ENCODE results near the gene CD3E. TPM values are rescaled to one million over a fixed set of nuclear protein-coding genes. Genes with fewer than 3 reads are reported as not detected.

The CD3E gene
- total RNA-seq, 1 donor from 2014 or later: not detected

DNA sequence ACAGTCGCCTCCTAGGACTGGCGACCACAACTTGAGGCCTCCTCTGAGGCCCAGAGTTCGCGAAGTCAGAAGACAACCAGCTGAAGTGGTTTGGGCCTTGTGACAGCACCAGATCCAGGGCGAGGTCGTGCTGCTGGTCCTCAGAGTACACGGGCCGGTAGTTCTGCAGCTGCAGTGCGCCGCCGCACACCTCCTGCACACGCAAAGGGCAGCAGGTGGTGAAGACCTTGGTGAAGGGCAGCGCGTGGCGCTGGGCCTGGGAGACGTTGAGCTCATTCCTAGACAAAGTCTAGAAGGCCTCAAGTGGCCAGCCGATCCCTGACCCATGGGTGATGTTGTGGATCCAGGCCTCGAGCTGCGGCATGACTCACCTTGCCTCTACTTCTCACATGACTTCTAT lies 18.2 kb downstream of the CD3E start:
- Mint-ChIP-seq H3K9me3 (peaks cover 7% of the 10 kb centered on the region), H3K27me3 (ENCODE audit: low read depth) (peaks cover 17% of the 10 kb centered on the region), H3K4me3 (no peak overlapping the region), H3K4me1 (no peaks in the 10 kb centered on the region), H3K36me3 (ENCODE audit: low read depth) (no peaks in the 10 kb centered on the region), H3K27ac (ENCODE audit: unreplicated experiment) (no peak overlapping the region)
- TF ChIP-seq, protein P1, sequence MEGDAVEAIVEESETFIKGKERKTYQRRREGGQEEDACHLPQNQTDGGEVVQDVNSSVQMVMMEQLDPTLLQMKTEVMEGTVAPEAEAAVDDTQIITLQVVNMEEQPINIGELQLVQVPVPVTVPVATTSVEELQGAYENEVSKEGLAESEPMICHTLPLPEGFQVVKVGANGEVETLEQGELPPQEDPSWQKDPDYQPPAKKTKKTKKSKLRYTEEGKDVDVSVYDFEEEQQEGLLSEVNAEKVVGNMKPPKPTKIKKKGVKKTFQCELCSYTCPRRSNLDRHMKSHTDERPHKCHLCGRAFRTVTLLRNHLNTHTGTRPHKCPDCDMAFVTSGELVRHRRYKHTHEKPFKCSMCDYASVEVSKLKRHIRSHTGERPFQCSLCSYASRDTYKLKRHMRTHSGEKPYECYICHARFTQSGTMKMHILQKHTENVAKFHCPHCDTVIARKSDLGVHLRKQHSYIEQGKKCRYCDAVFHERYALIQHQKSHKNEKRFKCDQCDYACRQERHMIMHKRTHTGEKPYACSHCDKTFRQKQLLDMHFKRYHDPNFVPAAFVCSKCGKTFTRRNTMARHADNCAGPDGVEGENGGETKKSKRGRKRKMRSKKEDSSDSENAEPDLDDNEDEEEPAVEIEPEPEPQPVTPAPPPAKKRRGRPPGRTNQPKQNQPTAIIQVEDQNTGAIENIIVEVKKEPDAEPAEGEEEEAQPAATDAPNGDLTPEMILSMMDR (conservative IDR thresholded peaks at IDR 0.05): no peak
- DNase-seq (ENCODE audit: low read depth, low spot score): no peak

DNA sequence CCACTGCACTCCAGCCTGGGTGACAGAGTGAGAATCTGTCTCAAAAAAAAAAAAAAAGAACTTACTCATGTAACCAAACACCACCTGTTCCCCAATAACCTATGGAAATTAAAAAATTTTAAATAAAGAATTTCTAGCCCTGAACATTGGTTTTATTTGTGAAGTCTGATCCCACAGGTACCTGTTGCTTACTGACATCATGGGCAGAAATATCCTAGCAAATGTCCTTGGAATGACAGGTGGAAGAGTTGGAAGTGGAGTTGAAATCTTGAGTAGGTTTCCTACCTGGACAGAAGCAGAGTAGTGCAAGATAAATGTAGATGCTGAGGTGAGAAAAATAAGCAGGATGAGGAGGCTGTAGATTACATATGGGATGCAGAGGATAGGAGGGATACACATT lies 20.8 kb downstream of the CD3E start:
- no peaks in the 10 kb centered on the region for H3K36me3 Mint-ChIP-seq (ENCODE audit: low read depth)
- no peaks in the 10 kb centered on the region for H3K4me1 Mint-ChIP-seq
- peaks cover 27% of the 10 kb centered on the region for H3K27me3 Mint-ChIP-seq (ENCODE audit: low read depth)
- no peak overlapping the region for H3K27ac Mint-ChIP-seq (ENCODE audit: unreplicated experiment)
- no peak for DNase-seq (ENCODE audit: low read depth, low spot score)
- H3K4me3 Mint-ChIP-seq: no peak overlapping the region
- H3K9me3 Mint-ChIP-seq: peaks cover 3% of the 10 kb centered on the region
- TF ChIP-seq, protein P1 (conservative IDR thresholded peaks at IDR 0.05): no peak

DNA sequence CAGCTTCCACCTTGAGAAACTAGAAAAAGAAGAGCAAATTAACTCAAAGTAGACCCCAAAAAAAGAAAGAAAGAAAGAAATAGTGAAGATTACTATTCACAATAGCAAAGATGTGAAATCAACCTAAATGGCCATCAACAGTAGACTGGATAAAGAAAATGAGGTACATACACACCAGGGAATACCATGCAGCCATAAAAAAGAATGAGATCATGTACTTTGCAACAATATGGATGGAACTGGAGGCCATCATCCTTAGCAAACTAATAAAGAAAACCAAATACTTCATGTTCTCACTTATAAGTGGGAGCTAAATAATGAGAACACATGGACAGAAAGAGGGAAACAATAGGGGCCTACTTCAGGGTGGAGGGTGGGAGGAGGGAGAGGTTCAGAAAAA lies 24.2 kb downstream of the CD3E start:
- DNase-seq (ENCODE audit: low read depth, low spot score): no peak
- Mint-ChIP-seq H3K27me3 (ENCODE audit: low read depth) (peaks cover 31% of the 10 kb centered on the region), H3K4me3 (no peak overlapping the region), H3K27ac (ENCODE audit: unreplicated experiment) (no peak overlapping the region), H3K4me1 (no peaks in the 10 kb centered on the region), H3K36me3 (ENCODE audit: low read depth) (no peaks in the 10 kb centered on the region), H3K9me3 (no peaks in the 10 kb centered on the region)
- TF ChIP-seq, protein P1 (conservative IDR thresholded peaks at IDR 0.05): no peak

DNA sequence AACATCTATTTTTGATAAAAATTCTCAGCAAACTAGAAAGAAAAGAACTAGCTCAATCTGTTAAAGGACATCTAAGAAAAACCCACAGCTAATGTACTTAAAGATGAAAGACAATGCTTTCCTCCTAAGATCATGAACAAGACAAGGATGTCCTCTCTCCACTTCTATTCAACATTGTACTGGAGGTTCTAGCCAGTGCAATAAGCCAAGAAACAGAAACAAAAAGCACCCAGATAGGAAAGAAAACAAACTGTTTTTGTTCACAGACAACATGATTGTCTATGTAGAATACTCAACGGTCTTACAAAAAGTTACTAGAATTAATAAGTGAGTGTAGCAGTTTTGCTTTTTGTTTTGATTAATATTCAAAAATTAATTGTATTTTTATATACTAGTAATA lies 30.2 kb downstream of the CD3E start:
- Mint-ChIP-seq H3K4me3 (no peak overlapping the region), H3K36me3 (ENCODE audit: low read depth) (no peaks in the 10 kb centered on the region), H3K9me3 (no peaks in the 10 kb centered on the region), H3K4me1 (no peaks in the 10 kb centered on the region), H3K27ac (ENCODE audit: unreplicated experiment) (no peak overlapping the region), H3K27me3 (ENCODE audit: low read depth) (peaks cover 30% of the 10 kb centered on the region)
- DNase-seq (ENCODE audit: low read depth, low spot score): no peak
- TF ChIP-seq, protein P1 (conservative IDR thresholded peaks at IDR 0.05): no peak

DNA sequence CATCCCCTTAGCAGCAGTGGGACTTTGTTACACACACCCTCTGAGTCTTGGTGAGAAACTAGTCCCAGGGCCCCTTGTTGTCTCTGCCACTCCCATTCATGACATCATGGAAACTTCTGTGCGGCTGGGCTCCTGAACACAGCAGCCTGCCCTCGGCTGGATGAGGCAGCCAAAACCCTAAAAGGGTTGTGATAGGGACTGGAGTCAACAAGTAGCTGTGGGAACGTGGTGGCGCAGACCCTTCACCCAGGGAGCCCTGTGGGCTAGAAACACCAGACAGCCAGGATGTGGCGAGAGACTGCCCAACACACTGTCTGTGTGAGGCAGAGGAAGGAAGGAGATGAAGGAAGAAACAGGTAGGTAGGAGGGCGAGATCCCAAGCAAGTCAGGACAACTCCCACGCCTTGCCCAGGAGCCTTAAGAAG lies 34.1 kb downstream of the CD3E start:
- Mint-ChIP-seq H3K27ac (ENCODE audit: unreplicated experiment) (no peak overlapping the region), H3K27me3 (ENCODE audit: low read depth) (peaks cover 49% of the 10 kb centered on the region)

More for the DNA sequence above, 34.1 kb downstream of the CD3E start:
- H3K36me3 Mint-ChIP-seq (ENCODE audit: low read depth): no peaks in the 10 kb centered on the region
- no peaks in the 10 kb centered on the region for H3K9me3 Mint-ChIP-seq
- H3K4me1 Mint-ChIP-seq: no peaks in the 10 kb centered on the region
- no peak overlapping the region for H3K4me3 Mint-ChIP-seq
- TF ChIP-seq, protein P1 (conservative IDR thresholded peaks at IDR 0.05): no peak
- DNase-seq (ENCODE audit: low read depth, low spot score): no peak
